HG02840 (cell line): ENCODE results near the gene SLAMF8.

Experiments used
- ATAC-seq: cut with Tn5 transposase; IDR thresholded peaks from one replicate; pipeline ENCODE4 v1.9.1; 2021; ENCODE audit warnings: mild to moderate bottlenecking, moderate library complexity, moderate number of reproducible peaks; ENCODE audit not compliant: unreplicated experiment, low FRiP score

The SLAMF8 gene

DNA sequence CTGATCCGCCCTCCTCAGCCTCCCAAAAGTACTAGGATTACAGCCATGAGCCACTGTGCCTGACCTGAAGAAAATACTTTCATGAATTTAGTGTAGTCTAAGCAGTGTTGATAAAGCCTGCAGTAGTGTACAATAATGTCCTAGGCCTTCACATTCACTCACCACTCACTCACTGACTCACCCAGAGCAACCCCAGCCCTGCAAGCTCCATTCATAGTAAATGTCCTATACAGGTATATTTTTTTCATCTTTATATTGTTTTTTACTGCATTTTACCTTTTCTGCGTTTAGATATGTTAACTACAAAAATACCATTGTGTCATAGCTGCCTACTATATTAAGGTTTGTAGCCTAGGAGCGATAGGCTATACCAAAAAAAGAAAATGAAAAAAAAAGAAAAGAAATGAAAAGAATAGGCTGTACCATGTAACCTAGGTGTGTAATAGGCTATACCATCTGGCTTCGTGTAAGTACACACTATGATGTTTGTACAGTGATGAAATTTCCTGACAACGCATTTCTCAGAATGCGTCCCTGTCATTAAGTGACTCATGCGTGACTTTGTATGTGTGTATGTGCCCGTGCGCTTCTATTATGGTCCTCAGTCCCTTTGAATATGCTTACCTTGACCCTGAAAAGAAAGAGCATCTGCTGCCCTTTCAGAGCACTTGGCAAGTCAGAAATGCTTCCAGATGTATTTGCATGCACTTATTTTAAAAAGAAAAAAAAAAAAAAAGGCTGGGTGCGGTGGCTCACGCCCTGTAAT is 9.2 kb upstream of the SLAMF8 start:
- no peak for ATAC-seq

DNA sequence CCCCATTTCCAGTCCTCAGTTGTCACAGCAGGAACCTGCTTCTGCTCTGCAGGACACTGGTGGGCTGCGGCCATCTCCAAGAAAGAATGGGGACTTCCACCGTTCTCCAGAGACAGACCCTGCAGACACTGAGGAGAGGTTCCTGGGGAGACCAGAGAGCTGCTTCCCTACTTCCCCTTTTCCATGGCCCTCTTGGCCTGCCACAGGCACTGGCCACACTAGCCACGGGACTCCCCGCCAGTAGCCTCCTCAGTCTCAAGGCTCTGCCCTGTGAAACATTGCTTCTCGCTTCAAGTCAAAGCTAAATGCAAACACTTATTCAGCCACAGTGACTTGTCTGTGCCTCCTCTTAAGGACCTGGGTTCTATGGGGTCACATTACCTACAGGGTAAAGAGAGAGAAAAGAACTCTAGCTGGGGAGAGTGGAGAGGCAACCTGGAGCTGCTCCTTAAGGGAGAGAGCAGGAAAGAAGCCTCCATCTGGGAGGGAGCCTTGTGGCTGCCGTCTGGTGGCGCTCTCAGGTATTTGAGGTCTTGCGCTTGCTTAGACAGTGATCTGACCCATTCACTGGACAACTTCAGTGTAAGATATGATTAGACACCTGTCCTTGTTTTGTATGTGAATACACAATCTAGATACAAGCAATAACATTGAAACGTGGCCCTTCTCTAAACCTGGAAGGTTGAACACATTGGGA is 5.4 kb upstream of the SLAMF8 start:
- no peak for ATAC-seq

GRCh38 chr1:159823406-159823805 is 3.3 kb upstream of the SLAMF8 start:
- no peak for ATAC-seq

GRCh38 chr1:159825564-159825963 is 1.1 kb upstream of the SLAMF8 start:
- no peak for ATAC-seq

DNA sequence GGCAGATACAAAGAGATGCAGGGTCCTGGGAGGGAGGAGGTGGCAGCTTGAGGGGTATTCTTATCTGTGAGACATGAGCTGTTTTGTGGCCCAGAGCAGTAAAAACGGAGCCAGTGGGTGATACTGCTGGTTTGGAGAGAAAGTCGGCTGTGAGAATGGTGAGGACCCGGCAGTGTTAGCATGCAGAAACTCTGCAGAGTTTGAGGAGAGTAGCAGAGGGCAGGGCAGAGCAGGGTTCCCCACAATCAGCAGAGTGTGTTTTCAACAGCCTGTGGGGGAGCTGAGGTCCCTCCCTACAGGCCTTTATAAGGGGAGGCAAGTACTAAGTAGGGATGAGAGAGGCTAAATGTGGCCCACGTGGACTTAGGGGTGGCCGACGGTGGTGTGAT is 423 bp downstream of the SLAMF8 start:
- no peak for ATAC-seq

- no peak for ATAC-seq
Observed at GRCh38 chr1:159827549-159827948, 876 bp downstream of the SLAMF8 start.

DNA sequence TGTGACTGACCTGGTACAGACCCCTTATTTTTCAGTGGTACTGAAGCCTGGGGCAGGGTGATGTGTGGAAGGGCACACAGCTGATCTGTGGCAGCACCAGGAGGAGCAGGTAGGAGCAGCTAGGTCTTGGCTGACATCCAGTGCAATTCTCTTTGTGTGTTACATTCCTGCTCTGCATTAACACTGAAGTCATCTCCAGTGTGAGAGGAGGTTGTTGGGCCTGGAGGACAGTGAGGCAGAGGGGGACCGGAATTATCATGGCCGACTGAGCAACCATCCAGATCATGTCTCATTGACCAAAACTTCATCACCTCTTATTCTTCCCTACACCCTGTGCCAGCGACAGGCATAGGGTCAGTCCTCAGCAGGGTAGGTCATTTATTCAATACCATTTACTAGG is 1.5 kb downstream of the SLAMF8 start:
- no peak for ATAC-seq

DNA sequence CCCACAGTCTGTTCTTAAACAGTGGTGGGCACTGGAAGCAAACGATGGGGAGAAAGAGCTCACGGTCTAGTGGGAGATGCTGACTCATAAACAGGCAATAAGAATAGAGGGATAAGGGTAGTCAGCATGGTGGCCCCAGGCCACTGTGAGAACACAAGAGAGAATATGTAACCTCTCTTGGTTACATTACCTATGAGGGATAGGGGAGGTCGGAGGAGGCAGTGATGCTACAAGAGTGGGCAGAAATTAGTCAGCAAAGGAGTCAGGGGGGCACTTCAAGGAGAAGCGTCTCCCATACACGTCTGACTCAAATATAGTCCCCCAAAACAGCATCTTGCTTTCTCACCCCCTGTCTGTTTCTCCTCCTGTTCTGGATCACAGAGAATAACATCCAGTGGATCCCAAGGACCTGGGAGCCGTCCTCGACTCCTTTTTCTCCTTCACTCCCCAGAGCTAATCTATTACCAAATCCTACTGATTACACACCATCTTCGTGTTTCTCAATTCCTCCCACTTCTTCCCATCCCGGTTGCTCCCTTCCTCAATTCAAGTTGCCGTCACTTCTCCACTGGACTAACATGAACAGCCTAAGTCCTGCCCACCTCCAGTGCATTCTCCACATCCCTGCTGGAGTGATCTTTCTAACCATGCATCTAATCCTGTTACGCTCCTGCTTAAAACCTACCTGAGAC is 2.1 kb downstream of the SLAMF8 start:
- ATAC-seq = no peak

DNA sequence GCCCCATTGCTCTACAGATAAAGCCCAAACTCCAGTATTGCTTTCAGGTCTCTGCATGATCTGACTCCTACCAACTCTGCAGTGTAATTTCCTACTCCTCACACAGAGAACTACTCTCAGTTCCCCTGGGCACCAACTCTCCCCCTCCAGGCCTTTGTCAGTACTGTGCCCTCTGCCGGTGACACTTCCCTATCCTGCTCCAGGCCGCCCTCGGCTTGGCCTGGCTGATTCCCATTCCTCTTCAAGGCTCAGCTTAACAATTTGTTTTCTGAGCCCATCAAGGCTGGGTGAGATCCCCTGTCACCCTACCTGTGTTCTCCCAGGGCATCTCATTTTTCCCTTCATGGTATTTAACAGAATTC is 2.6 kb downstream of the SLAMF8 start:
- no peak for ATAC-seq

GRCh38 chr1:159829822-159830465 is 3.3 kb downstream of the SLAMF8 start:
- no peak for ATAC-seq

- no peak for ATAC-seq
Observed at GRCh38 chr1:159830722-159831121, 4.0 kb downstream of the SLAMF8 start.

GRCh38 chr1:159831412-159832141 is 4.9 kb downstream of the SLAMF8 start:
- no peak for ATAC-seq

GRCh38 chr1:159832309-159832708 is 5.6 kb downstream of the SLAMF8 start:
- no peak for ATAC-seq

GRCh38 chr1:159835356-159835755 is 8.7 kb downstream of the SLAMF8 start:
- no peak for ATAC-seq

- no peak for ATAC-seq
Observed at GRCh38 chr1:159835862-159836525, 9.3 kb downstream of the SLAMF8 start.

- ATAC-seq = peak; percentile 52
Observed at GRCh38 chr1:159838715-159839114, 12.0 kb downstream of the SLAMF8 start.

DNA sequence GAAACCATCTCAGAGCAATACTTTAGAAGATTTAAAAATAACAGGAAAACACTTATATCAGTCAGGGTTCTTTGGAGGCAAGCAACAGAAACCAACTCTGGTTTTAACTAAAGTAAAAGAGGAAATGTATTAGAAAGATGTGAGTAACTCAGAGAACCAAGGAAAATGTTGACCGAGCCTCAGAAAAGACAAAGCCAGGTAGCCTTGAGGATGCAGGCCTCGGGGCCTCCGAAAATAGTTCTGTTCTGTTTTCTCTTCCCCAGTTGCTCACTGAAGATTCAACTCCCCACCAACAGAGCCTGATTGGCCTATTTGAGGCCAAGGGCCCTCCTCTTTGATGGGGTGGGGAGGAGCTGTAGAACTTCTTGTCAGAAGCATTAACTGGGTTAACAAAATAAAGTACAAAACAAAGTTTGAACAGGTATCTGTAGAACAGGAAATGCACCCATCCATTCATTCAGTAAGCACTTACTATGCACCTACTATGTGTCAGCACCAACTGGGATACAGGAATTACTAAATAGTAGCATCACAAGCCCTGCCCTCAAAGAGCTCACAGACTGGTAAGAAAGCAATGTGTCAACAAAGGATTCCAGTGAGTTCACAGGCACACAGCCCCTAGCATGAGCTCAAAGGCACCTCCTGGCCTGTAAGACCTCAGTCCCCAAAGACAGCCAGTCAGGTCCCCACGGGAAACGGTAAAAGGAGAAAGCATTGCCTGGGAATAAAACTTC is 12.6 kb downstream of the SLAMF8 start:
- ATAC-seq = peak; percentile 49

DNA sequence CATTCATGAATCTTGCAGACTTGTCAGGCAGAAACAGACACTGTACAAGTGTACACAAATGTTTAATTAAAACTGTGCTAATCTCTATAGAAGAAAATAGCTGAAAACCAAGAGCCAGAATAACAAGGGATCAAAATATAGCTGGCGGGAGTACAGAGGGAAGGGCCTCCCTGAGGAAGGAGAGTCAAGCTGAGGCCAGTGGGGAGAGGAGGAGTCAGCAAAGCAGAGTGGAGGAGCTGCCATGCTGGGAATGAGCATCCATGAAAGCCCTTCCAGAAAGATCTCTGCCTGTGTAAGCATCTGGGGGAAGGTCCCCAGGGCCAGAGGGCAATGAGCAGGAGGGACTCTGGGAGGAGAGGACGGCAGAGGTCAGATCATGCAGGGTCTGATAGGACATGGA is 15.1 kb downstream of the SLAMF8 start:
- ATAC-seq = no peak

DNA sequence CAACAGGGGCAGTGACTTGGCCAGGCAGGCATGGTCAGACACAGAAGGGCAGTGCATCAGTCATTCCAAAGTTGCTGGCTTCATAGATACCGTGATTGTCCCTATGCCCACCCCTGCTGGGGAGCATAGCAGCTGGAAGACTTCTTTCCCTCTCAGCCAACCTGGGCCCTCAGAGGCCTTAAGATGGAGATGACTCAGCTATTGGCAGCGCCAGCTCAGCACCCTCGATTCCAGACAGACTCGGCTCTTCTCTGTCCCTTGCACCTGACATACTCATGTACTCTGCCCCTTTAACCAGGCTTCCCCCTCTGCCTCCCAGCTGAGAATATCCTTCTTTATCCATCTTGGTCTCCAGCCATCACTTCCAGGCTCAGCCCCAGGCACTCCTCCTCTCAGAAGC is 16.8 kb downstream of the SLAMF8 start:
- ATAC-seq = no peak
